GM12878 (cell line): Measurements from ENCODE around the gene CCDC141. TPM values are rescaled to one million over a fixed set of nuclear protein-coding genes. Genes with fewer than 3 reads are reported as not detected.

Experiments used
- CHD4 ChIP-seq: fragments of 200-600 bp; sonication (generic); IDR thresholded peaks from 2 replicates; pipeline ENCODE4 v1.6.1; 2016; ENCODE audit warnings: mild to moderate bottlenecking
- CREB1 ChIP-seq: IDR thresholded peaks from 2 replicates; pipeline ENCODE4 v1.6.1; 2012; ENCODE audit warnings: low read depth, mild to moderate bottlenecking, inconsistent platforms
- EP300 ChIP-seq, 2 experiments: fragments of 150-350 bp in 1 of 2; IDR thresholded peaks; 2 replicates each; pipeline ENCODE4 v1.6.1; 2011 to 2012; ENCODE audit warnings: low read depth in 2 of 2, low read length in 2 of 2, borderline replicate concordance in 1 of 2, improper control_type of control experiment in 1 of 2, inconsistent platforms in 1 of 2; ENCODE audit not compliant: control insufficient read depth in 1 of 2
- FOS ChIP-seq: IDR thresholded peaks from 3 replicates; pipeline ENCODE4 v1.6.1; 2011; ENCODE audit warnings: borderline replicate concordance; ENCODE audit not compliant: insufficient read length; ENCODE audit errors: extremely low read depth
- FOXK2 ChIP-seq: fragments of 450-650 bp; IDR thresholded peaks from 2 replicates; pipeline ENCODE4 v1.6.1; 2017; ENCODE audit warnings: mild to moderate bottlenecking, moderate library complexity
- HDAC6 ChIP-seq: fragments of 200-600 bp; sonication (generic); IDR thresholded peaks from one replicate; pipeline ENCODE4 v1.8.0; 2017; ENCODE audit warnings: antibody characterized with exemption; ENCODE audit not compliant: unreplicated experiment
- IRF5 ChIP-seq: fragments of 450-650 bp; IDR thresholded peaks from 2 replicates; pipeline ENCODE4 v1.6.1; 2017; ENCODE audit warnings: borderline replicate concordance
- JUND ChIP-seq: IDR thresholded peaks from 2 replicates; pipeline ENCODE4 v1.6.1; 2012; ENCODE audit warnings: low read depth, mild to moderate bottlenecking, low read length, improper control_type of control experiment, moderate library complexity
- KLF5 ChIP-seq: fragments of 450-650 bp; IDR thresholded peaks from 2 replicates; pipeline ENCODE4 v1.6.1; 2014; ENCODE audit warnings: mild to moderate bottlenecking; ENCODE audit not compliant: partially characterized antibody
- NBN ChIP-seq: fragments of 450-650 bp; IDR thresholded peaks from 2 replicates; pipeline ENCODE4 v1.6.1; 2016
- NFIC ChIP-seq: IDR thresholded peaks from 2 replicates; pipeline ENCODE4 v1.6.1; 2012; ENCODE audit warnings: low read depth, mild to moderate bottlenecking, inconsistent platforms, low read length, moderate library complexity
- NR2C2 ChIP-seq: IDR thresholded peaks from 2 replicates; pipeline ENCODE4 v1.6.1; 2011; ENCODE audit warnings: borderline replicate concordance, low read depth; ENCODE audit not compliant: control insufficient read depth, insufficient read length
- PKNOX1 ChIP-seq: fragments of 450-650 bp; IDR thresholded peaks from 2 replicates; pipeline ENCODE4 v1.6.1; 2016; ENCODE audit warnings: mild to moderate bottlenecking
- SMAD5 ChIP-seq: IDR thresholded peaks from 2 replicates; pipeline ENCODE4 v1.6.1; 2016; ENCODE audit warnings: antibody characterized with exemption, low read depth
- TCF7 ChIP-seq: IDR thresholded peaks from 2 replicates; pipeline ENCODE4 v1.6.1; 2014; ENCODE audit warnings: antibody characterized with exemption, borderline replicate concordance
- ZBED1 ChIP-seq: IDR thresholded peaks from 2 replicates; pipeline ENCODE4 v1.6.1; 2016; ENCODE audit warnings: borderline replicate concordance
- ZNF207 ChIP-seq: fragments of 450-650 bp; IDR thresholded peaks from 2 replicates; pipeline ENCODE4 v1.6.1; 2014; ENCODE audit warnings: antibody characterized with exemption, mild to moderate bottlenecking, borderline replicate concordance
- polyA plus RNA-seq, 11 experiments: library from polyadenylated mRNA; depleted of rRNA in 4 of 11; unstranded in 6 of 11; stranded (reverse) in 5 of 11; fragments of >200 nt; fragmentation: Nextera tagmentation in 4 of 11; fragmentation: Illumina TruSeq in 1 of 11; extraction: Ambion mirVana in 4 of 11; extraction: Trizol in 1 of 11; gene quantifications; 1 replicate in 1 of 11; 2 replicates in 10 of 11; pipeline versions ENCODE4 v1.2.1 to v1.2.3, GENCODE V29; 2011 to 2016; ENCODE audit warnings: inconsistent platforms in 2 of 11, missing spikeins in 2 of 11, low read depth in 1 of 11
- total RNA-seq, 4 experiments: library from RNA; depleted of rRNA in 3 of 4; stranded (reverse); fragments of >200 nt in 3 of 4; fragmentation: Illumina TruSeq in 1 of 4; extraction: Trizol in 1 of 4; gene quantifications; 2 replicates each; pipeline versions ENCODE4 v1.2.1 to v1.2.3, GENCODE V29; 2013 to 2021
- TF ChIP-seq, protein P1 (sequence below): IDR thresholded peaks from 2 replicates; pipeline ENCODE4 v1.6.1; 2011; ENCODE audit warnings: mild to moderate bottlenecking, low read depth, low read length, moderate library complexity; ENCODE audit not compliant: insufficient replicate concordance
- TF ChIP-seq, protein P2 (sequence below): fragments of 150-350 bp; IDR thresholded peaks from 2 replicates; pipeline ENCODE4 v1.6.1; 2016; ENCODE audit warnings: low read depth, low read length
- TF ChIP-seq, protein P3 (sequence below): fragments of 450-650 bp; IDR thresholded peaks from 2 replicates; pipeline ENCODE4 v1.6.1; 2017; ENCODE audit warnings: low read depth, mild to moderate bottlenecking, moderate library complexity

The CCDC141 gene
- total and polyA plus RNA-seq, 10 of the 15 experiments (the other 5 are each of a cell fraction or from before 2014, with no cell fraction given): 0.84 to 12.5 (median 3.6) TPM

GRCh38 chr2:179059026-179059700, 9.2 kb upstream of the CCDC141 start (continued):
- TF ChIP-seq IRF5: no peak
- peak; percentile 53; the same call in 1 of the 2 replicates for TF ChIP-seq NFIC
- TF ChIP-seq HDAC6: no peak
- no peak for TF ChIP-seq EP300 (IDR thresholded peaks at IDR 0.05; ENCODE audit: borderline replicate concordance in 1 of 2, control insufficient read depth in 1 of 2, low read depth in 2 of 2, low read length in 2 of 2)
- TF ChIP-seq CREB1: no peak
- no peak for TF ChIP-seq NBN
- TF ChIP-seq JUND: no peak
- TF ChIP-seq ZNF207: no peak
- no peak for TF ChIP-seq FOS
- TF ChIP-seq KLF5: no peak
- TF ChIP-seq CHD4: no peak
- TF ChIP-seq, protein P1, sequence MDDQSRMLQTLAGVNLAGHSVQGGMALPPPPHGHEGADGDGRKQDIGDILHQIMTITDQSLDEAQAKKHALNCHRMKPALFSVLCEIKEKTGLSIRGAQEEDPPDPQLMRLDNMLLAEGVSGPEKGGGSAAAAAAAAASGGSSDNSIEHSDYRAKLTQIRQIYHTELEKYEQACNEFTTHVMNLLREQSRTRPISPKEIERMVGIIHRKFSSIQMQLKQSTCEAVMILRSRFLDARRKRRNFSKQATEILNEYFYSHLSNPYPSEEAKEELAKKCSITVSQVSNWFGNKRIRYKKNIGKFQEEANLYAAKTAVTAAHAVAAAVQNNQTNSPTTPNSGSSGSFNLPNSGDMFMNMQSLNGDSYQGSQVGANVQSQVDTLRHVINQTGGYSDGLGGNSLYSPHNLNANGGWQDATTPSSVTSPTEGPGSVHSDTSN: no peak
- TF ChIP-seq, protein P2, sequence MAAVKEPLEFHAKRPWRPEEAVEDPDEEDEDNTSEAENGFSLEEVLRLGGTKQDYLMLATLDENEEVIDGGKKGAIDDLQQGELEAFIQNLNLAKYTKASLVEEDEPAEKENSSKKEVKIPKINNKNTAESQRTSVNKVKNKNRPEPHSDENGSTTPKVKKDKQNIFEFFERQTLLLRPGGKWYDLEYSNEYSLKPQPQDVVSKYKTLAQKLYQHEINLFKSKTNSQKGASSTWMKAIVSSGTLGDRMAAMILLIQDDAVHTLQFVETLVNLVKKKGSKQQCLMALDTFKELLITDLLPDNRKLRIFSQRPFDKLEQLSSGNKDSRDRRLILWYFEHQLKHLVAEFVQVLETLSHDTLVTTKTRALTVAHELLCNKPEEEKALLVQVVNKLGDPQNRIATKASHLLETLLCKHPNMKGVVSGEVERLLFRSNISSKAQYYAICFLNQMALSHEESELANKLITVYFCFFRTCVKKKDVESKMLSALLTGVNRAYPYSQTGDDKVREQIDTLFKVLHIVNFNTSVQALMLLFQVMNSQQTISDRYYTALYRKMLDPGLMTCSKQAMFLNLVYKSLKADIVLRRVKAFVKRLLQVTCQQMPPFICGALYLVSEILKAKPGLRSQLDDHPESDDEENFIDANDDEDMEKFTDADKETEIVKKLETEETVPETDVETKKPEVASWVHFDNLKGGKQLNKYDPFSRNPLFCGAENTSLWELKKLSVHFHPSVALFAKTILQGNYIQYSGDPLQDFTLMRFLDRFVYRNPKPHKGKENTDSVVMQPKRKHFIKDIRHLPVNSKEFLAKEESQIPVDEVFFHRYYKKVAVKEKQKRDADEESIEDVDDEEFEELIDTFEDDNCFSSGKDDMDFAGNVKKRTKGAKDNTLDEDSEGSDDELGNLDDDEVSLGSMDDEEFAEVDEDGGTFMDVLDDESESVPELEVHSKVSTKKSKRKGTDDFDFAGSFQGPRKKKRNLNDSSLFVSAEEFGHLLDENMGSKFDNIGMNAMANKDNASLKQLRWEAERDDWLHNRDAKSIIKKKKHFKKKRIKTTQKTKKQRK: no peak
- no peak for TF ChIP-seq NR2C2
- peak; percentile 76 for TF ChIP-seq TCF7
- TF ChIP-seq, protein P3, sequence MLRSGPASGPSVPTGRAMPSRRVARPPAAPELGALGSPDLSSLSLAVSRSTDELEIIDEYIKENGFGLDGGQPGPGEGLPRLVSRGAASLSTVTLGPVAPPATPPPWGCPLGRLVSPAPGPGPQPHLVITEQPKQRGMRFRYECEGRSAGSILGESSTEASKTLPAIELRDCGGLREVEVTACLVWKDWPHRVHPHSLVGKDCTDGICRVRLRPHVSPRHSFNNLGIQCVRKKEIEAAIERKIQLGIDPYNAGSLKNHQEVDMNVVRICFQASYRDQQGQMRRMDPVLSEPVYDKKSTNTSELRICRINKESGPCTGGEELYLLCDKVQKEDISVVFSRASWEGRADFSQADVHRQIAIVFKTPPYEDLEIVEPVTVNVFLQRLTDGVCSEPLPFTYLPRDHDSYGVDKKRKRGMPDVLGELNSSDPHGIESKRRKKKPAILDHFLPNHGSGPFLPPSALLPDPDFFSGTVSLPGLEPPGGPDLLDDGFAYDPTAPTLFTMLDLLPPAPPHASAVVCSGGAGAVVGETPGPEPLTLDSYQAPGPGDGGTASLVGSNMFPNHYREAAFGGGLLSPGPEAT: peak; percentile 55; the same call in 1 of the 2 replicates
- TF ChIP-seq SMAD5: no peak
- no peak for TF ChIP-seq ZBED1
- TF ChIP-seq FOXK2: no peak
- TF ChIP-seq PKNOX1: no peak
